Measurements from ENCODE around the gene B4GALNT1.
"Not testable (repeated sequence)": the region's sequence is repeated elsewhere in the genome, so short reads cannot be mapped to it uniquely, and the experiment has no call there.

B4GALNT1 gene

GRCh38 chr12:57620936-57621496 is 12.0 kb downstream of the B4GALNT1 start:
- DNase-seq (ENCODE audit: low read depth): no peak

DNA sequence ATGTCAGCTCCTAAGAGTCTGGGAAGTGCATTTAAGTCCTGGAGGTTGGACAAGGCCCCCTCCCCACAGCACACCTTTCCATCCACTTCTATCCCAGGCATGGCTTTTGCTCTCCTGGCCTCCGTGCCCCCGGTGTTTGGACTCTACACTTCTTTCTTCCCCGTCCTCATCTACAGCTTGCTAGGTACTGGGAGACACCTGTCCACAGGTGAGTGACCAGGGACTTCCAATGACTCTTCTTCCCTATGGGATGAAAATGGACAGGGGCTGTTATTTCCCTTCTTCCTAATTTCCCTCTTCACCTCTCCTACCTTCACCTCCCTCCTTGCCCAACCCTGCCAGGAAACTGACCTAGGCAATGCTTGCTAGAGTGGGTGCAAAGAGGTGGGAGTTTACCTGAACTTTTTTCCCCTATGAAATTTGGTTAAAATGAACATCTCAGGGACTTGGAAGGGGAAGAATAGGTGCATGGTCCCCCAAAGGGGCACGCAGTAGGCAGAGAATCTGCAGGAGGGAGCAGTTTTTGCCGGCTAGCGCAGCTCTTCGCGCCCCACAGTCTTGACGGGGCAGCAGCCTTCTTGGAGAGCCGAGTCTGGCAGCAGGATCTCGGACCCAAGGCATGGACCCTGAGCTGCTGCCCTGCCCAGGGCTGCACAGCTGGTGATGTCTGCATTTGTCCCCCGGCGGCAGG is 12.6 kb downstream of the B4GALNT1 start:
- no peak for DNase-seq (ENCODE audit: low read depth)

DNA sequence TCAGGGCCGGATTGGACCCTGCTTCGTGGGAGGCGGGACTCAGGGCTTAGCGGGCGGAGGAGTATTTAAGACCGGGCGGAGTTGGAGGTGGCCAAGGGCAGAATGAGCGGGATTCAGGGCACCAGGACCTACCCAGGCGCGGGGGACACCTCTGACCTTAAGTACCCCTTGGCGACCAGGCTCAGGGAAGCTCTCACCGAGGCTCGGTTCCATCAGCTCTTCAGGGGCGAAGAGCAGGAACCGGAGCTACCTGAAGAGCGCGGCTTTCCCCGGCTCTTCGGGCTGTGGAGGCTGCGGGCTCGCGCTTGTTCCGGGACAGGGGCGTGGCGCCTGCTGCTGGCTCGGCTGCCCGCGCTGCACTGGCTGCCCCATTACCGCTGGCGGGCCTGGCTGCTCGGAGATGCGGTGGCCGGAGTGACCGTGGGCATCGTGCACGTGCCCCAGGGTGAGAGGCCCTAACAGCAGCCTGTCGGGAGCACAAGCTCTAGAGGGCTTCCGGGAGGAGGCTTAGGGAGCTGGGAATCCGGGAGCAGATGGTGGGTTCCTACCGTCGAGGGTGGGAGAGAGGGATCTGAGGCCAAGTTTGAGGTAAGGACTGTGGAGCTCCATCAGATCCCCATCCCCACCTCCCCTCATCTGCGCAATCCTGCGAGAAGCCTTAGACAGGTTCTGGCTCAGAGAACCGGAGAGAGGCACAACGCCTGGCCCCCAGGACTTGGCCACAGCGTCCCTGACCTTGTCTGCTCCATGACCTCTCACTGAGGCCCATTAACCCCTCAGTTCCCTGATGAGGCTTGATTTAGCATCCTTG is 13.4 kb downstream of the B4GALNT1 start:
- no peak for DNase-seq (ENCODE audit: low read depth)

GRCh38 chr12:57618966-57619433 is 14.0 kb downstream of the B4GALNT1 start:
- no peak for DNase-seq (ENCODE audit: low read depth)

GRCh38 chr12:57618431-57618830 is 14.6 kb downstream of the B4GALNT1 start:
- DNase-seq (ENCODE audit: low read depth): not testable (repeated sequence)

GRCh38 chr12:57617942-57618341 is 15.1 kb downstream of the B4GALNT1 start:
- no peak for DNase-seq (ENCODE audit: low read depth)

GRCh38 chr12:57616383-57617101 is 16.5 kb downstream of the B4GALNT1 start:
- DNase-seq (ENCODE audit: low read depth): no peak

DNA sequence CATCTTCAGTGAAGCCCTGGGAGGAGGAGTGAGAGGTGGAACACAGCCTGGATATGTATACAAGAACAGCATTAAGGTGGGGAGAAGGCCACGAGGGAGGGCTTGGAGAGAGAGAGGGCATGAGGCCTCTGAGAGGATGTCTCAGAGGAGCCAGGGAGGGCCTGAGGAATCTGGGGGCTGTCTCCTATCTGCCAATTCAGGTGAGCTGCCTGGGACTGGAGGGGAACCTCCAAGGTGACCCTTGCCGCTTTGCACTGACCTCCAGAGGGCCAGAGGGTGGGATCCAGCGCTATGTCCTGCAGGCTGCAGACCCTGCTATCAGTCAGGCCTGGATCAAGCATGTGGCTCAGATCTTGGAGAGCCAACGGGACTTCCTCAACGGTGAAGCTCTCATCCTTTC is 17.4 kb downstream of the B4GALNT1 start:
- DNase-seq (ENCODE audit: low read depth): no peak

DNA sequence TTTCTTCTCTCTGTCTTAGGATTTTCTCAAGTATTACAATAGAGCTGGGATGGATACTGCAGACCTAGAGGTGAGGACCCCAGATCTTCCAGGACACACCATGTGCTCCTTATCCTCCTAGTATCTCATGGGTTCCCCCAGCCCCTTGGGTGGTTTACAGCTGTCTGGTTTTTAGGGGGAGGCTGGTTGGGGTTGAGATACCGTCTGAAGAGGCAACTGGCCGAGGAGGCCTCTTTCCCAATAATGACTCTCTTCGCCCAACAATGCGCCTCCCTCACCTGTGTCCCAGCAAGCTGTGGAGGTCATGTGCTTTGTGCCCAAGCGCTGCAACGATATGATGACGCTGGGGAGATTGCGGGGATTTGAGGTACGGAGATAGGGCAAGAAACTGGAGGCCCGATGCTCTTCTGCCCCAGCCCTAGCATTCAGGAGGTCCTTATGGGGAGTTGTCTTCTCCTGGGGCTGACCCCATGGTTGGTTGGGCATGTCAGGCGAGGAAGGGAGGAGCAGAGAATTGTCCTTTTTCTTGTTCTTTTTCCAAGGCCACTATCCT is 18.0 kb downstream of the B4GALNT1 start:
- DNase-seq (ENCODE audit: low read depth): no peak

DNA sequence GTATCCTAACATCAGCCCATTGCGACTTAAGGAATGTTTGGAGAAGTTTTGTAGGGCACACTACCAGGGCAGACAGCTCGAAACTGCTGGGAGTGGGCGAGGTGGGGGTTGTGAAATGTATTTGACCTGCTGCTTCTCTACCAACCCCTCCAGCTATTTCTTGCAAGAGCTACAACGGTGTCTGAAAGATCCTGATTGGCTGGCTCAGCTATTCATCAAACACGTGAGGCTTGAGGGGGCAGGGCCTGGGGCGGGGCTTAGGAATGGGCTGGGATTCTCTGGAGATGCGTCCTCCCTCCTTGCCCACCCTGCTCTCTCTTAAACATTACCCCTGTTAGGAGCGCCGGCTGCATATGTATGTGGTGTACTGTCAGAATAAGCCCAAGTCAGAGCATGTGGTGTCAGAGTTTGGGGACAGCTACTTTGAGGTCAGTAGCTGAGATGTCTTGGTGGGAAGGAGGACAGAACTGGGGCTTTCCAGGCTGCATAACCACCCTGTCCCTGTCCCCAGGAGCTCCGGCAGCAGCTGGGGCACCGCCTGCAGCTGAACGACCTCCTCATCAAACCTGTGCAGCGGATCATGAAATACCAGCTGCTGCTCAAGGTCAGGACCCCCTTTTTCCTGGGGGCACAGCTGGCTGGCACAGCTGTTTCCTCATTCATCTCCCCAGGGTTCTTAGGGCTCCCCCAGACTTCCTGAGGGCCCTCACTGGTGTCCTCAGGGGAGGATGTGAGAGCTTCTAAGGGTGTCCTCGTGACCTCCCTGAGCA is 18.6 kb downstream of the B4GALNT1 start:
- peak; percentile 44 for DNase-seq (ENCODE audit: low read depth)

GRCh38 chr12:57613427-57614109 is 19.4 kb downstream of the B4GALNT1 start:
- DNase-seq (ENCODE audit: low read depth): no peak

- DNase-seq (ENCODE audit: low read depth): no peak
These were observed 20.1 kb downstream of the B4GALNT1 start for GRCh38 chr12:57612711-57613426.

DNA sequence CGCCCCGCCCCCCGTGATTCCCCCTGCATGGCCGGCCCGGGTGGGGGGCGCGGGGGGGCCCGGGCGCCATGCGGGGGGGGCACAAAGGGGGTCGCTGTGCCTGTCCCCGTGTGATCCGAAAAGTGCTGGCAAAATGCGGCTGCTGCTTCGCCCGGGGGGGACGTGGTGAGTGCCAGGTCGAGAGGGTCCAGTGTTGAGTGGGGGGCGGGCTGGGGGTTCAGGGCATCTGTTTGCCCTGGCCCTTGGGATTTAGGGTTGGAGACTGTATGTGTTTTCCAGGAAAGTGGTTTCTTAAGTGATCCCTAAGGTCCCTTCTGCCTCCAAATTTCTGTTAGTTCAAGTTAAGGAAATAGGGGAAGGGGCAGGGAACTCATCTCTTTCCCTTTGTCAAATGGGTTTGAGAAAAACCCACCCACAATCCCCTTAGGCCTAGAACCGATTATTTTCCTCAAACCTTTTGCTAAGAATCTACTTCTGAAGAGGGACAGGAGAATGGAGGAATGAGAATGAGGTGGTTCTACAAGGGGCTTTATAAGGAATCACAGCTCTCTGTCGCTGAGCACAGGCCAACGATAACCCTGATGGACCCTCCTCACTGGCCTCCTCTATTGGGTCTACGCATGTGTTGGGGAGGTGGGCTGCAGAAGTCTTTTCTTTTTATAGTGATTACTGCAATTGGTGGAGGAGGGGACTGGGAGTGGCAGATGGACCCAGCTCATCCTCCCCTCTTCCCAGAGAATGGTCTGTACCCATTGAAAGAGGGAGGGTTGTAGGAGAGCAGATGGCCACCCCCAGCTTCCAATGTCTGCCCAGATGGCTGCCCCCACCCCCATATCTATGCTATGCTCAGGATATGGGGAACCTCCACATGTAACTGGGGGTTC is 20.9 kb downstream of the B4GALNT1 start:
- DNase-seq (ENCODE audit: low read depth): no peak

DNA sequence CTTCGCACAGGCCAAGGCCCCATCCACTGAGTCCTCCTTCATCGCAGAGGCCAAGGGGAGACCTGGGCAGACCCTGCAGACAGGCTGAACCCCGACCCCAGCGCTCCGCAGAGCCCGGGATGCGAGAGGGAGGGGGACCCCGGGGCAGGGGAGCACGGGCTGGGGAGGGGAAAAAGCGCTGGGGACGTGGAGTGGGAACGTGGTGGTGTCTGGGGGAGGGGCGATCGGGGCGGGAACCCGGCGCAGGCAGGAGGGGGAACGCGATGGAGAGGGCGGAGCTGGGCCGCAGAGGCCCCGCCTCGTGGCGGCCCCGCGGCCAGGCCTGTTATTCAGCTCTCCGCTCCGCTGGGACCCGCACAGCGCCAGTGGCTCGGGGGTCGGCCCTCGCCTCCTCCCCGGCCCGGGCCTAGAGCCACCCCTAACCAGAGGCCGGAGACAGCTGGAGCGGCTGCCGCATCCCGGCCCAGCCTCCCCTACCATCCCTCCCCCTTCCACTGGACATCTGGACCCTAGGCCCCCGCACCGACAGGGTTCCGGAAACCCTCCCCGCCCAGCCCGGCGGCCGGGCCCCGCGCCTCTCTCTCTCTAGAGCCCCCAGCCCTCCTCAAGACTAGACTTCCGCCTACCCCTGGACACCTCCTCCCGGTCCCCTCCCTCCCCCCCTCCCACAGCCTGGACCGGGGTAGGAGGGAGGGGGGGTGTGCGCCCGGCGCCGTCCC is 21.7 kb downstream of the B4GALNT1 start, which contains the start of gene ARHGEF25:
TSS of gene ARHGEF25 (plus strand) at position 328 of the 719 bp plus-strand sequence. CDS start 460 bp downstream, outside the sequence.
- DNase-seq (ENCODE audit: low read depth): peak; percentile 50

GRCh38 chr12:57610554-57611107 is 22.4 kb downstream of the B4GALNT1 start:
- no peak for DNase-seq (ENCODE audit: low read depth)

GRCh38 chr12:57609781-57610553 is 23.0 kb downstream of the B4GALNT1 start:
- no peak for DNase-seq (ENCODE audit: low read depth)

Data from iris pigment epithelial cell (primary cell).